ENCODE results near the gene UBTF.

Gene UBTF

GRCh38 chr17:44256671-44257070 lies 37.2 kb upstream of the UBTF start:
- DNase-seq (ENCODE audit: low read depth): no peak
- TF ChIP-seq MYC (IDR thresholded peaks at IDR 0.05; ENCODE audit: low read depth, low read length) (no peak), POLR2A (IDR thresholded peaks at IDR 0.05; ENCODE audit: extremely low read depth, insufficient read length) (no peak), CTCF (IDR thresholded peaks at IDR 0.05; ENCODE audit: low read depth, low read length) (no peak), MAX (IDR thresholded peaks at IDR 0.05; ENCODE audit: low read depth, low read length) (no peak)

GRCh38 chr17:44255915-44256314 lies 36.4 kb upstream of the UBTF start:
- no peak overlapping the region for H3K4me3 ChIP-seq (ENCODE audit: low read depth, low read length)
- TF ChIP-seq MAX (IDR thresholded peaks at IDR 0.05; ENCODE audit: low read depth, low read length): no peak
- TF ChIP-seq POLR2A (IDR thresholded peaks at IDR 0.05; ENCODE audit: extremely low read depth, insufficient read length): no peak
- TF ChIP-seq MYC (IDR thresholded peaks at IDR 0.05; ENCODE audit: low read depth, low read length): no peak
- TF ChIP-seq CTCF (IDR thresholded peaks at IDR 0.05; ENCODE audit: low read depth, low read length): no peak
- no peak for DNase-seq (ENCODE audit: low read depth)

More at GRCh38 chr17:44256671-44257070, 37.2 kb upstream of the UBTF start:
- H3K4me3 ChIP-seq (ENCODE audit: low read depth, low read length): no peak overlapping the region

- no peak for DNase-seq (ENCODE audit: low read depth)
- no peak overlapping the region for H3K4me3 ChIP-seq (ENCODE audit: low read depth, low read length)
- TF ChIP-seq CTCF (IDR thresholded peaks at IDR 0.05; ENCODE audit: low read depth, low read length): no peak
- no peak for TF ChIP-seq MAX (IDR thresholded peaks at IDR 0.05; ENCODE audit: low read depth, low read length)
- no peak for TF ChIP-seq MYC (IDR thresholded peaks at IDR 0.05; ENCODE audit: low read depth, low read length)
- TF ChIP-seq POLR2A (IDR thresholded peaks at IDR 0.05; ENCODE audit: extremely low read depth, insufficient read length): no peak
Measured at GRCh38 chr17:44254361-44255095, 35.1 kb upstream of the UBTF start.

DNA sequence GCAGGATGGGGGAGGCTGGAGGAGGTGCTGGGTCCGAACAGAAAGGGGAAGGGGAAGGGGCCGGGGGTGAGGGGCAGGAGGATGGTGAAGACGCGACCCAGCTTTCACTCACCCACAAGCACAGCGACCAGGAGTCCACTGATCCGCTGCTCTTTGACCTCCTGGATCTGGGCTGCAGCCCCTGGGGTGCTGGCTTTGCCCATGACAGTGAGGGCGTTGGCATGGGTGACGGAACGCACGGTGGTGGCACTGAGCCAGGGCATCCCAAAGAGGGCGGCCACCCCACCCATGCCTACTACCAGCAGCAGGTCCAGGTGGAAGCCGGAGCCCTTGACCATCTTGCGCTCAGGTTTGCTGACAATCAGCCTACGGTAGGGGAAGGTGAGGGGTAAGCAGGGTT lies 33.5 kb upstream of the UBTF start:
- DNase-seq (ENCODE audit: low read depth): no peak
- TF ChIP-seq CTCF (IDR thresholded peaks at IDR 0.05; ENCODE audit: low read depth, low read length): no peak
- TF ChIP-seq POLR2A (IDR thresholded peaks at IDR 0.05; ENCODE audit: extremely low read depth, insufficient read length): no peak
- no peak for TF ChIP-seq MYC (IDR thresholded peaks at IDR 0.05; ENCODE audit: low read depth, low read length)
- no peak for TF ChIP-seq MAX (IDR thresholded peaks at IDR 0.05; ENCODE audit: low read depth, low read length)
- H3K4me3 ChIP-seq (ENCODE audit: low read depth, low read length): no peak overlapping the region

GRCh38 chr17:44251062-44251461 lies 31.6 kb upstream of the UBTF start:
- H3K4me3 ChIP-seq (ENCODE audit: low read depth, low read length): no peak overlapping the region
- TF ChIP-seq CTCF (IDR thresholded peaks at IDR 0.05; ENCODE audit: low read depth, low read length): no peak
- TF ChIP-seq POLR2A (IDR thresholded peaks at IDR 0.05; ENCODE audit: extremely low read depth, insufficient read length): no peak
- no peak for TF ChIP-seq MYC (IDR thresholded peaks at IDR 0.05; ENCODE audit: low read depth, low read length)
- TF ChIP-seq MAX (IDR thresholded peaks at IDR 0.05; ENCODE audit: low read depth, low read length): no peak

More at GRCh38 chr17:44251062-44251461, 31.6 kb upstream of the UBTF start:
- no peak for DNase-seq (ENCODE audit: low read depth)

All from NB4 (cell line).